GM23248 (cell line): Measurements from ENCODE around the gene GJB4. TPM values are rescaled to one million over a fixed set of nuclear protein-coding genes. Genes with fewer than 3 reads are reported as not detected.
A peak's percentile ranks its signal among the peaks of the same experiment; 100 is the strongest.

ENCODE experiments used
- DNase-seq: peaks from one replicate; pipeline ENCODE4 v3.0.0-alpha.2; 2015
- H2AFZ ChIP-seq: fragments of 200-600 bp; sonication (generic); 2 replicates; pipeline ENCODE4 v1.6.1; 2016; ENCODE audit warnings: antibody characterized with exemption
- H3F3A ChIP-seq: fragments of 200-600 bp; sonication (generic); 2 replicates; pipeline ENCODE4 v1.6.1; 2016; ENCODE audit warnings: mild to moderate bottlenecking, antibody characterized with exemption, mixed run types; ENCODE audit not compliant: insufficient read depth
- H3K27ac ChIP-seq: fragments of 200-600 bp; sonication (generic); 2 replicates; pipeline ENCODE4 v1.5.1; 2016; ENCODE audit warnings: mild to moderate bottlenecking
- H3K27me3 ChIP-seq: fragments of 200-600 bp; sonication (generic); replicated peaks from 2 replicates; pipeline ENCODE4 v1.6.1; 2016; ENCODE audit warnings: mild to moderate bottlenecking; ENCODE audit not compliant: insufficient read depth
- H3K36me3 ChIP-seq: fragments of 200-600 bp; sonication (generic); 2 replicates; pipeline ENCODE4 v1.6.1; 2016; ENCODE audit warnings: low read depth, mild to moderate bottlenecking
- H3K4me1 ChIP-seq: fragments of 200-600 bp; sonication (generic); 2 replicates; pipeline ENCODE4 v1.6.1; 2016; ENCODE audit warnings: mild to moderate bottlenecking; ENCODE audit not compliant: insufficient read depth
- H3K4me2 ChIP-seq: fragments of 200-600 bp; sonication (generic); one replicate; pipeline ENCODE4 v1.6.1; 2016; ENCODE audit warnings: mild to moderate bottlenecking; ENCODE audit not compliant: unreplicated experiment
- H3K4me3 ChIP-seq: fragments of 200-600 bp; sonication (generic); 2 replicates; pipeline ENCODE4 v1.5.1; 2016; ENCODE audit warnings: mild to moderate bottlenecking
- H3K79me2 ChIP-seq: fragments of 200-600 bp; sonication (generic); 2 replicates; pipeline ENCODE4 v1.6.1; 2016; ENCODE audit warnings: mild to moderate bottlenecking; ENCODE audit not compliant: insufficient read depth
- H3K9ac ChIP-seq: fragments of 200-600 bp; sonication (generic); 2 replicates; pipeline ENCODE4 v1.6.1; 2016; ENCODE audit warnings: mild to moderate bottlenecking
- H3K9me2 ChIP-seq: fragments of 200-600 bp; sonication (generic); 2 replicates; pipeline ENCODE4 v1.6.1; 2016; ENCODE audit warnings: mixed run types, mild to moderate bottlenecking, moderate library complexity; ENCODE audit not compliant: insufficient read depth
- H3K9me3 ChIP-seq: fragments of 200-600 bp; sonication (generic); one replicate; pipeline ENCODE4 v1.6.1; 2017; ENCODE audit warnings: low read depth
- H4K20me1 ChIP-seq: fragments of 200-600 bp; sonication (generic); 2 replicates; pipeline ENCODE4 v1.6.0; 2016; ENCODE audit not compliant: insufficient read depth
- EZH2 ChIP-seq: fragments of 200-600 bp; sonication (generic); IDR thresholded peaks from 2 replicates; pipeline ENCODE4 v1.6.1; 2018; ENCODE audit warnings: antibody characterized with exemption, mild to moderate bottlenecking; ENCODE audit not compliant: insufficient read depth, poor library complexity, severe bottlenecking
- EZH2phosphoT487 ChIP-seq: fragments of 200-600 bp; sonication (generic); IDR thresholded peaks from 2 replicates; pipeline ENCODE4 v1.6.1; 2018; ENCODE audit warnings: antibody characterized with exemption, moderate library complexity, mild to moderate bottlenecking, low read depth; ENCODE audit not compliant: insufficient read depth
- WGBS, 2 experiments: methylation state at CpG; one replicate each; pipeline ENCODE4 v1.1.6; 2015 to 2017; ENCODE audit warnings: low lambda C conversion rate in 2 of 2, low coverage in 1 of 2; ENCODE audit errors: missing lambda C conversion rate in 2 of 2; 5-methylcytosine and 5-hydroxymethylcytosine counted together
- in situ Hi-C: fragments of 300-500 bp; cut with MboI; formaldehyde crosslinking; loops from 2 replicates; pipeline ENCODE4 v1.15.0; 2020
- polyA plus RNA-seq: library from polyadenylated mRNA; unstranded; fragments of >200 nt; fragmentation: Nextera tagmentation; extraction: Ambion mirVana; gene quantifications from 2 replicates; pipeline ENCODE4 v1.2.1, GENCODE V29; 2016
- total RNA-seq: library from RNA; depleted of rRNA; stranded (reverse); fragments of >200 nt; shearing (Covaris generic); gene quantifications from 2 replicates; pipeline ENCODE4 v1.2.3, GENCODE V29; 2014

The GJB4 gene
- total and polyA plus RNA-seq, 2 experiments from 2014 or later = not detected

GRCh38 chr1:34786521-34787325, 27.2 kb downstream of the GJB4 start:
- Histone ChIP-seq H3K4me2 (no peak overlapping the region), H2AFZ (no peak overlapping the region), H3K9ac (no peak overlapping the region), H3K27ac (no peak overlapping the region), H3K36me3 (no peaks in the 10 kb centered on the region), H3K27me3 (peaks cover 6% of the 10 kb centered on the region; the same call in 1 of the 2 replicates), H3K4me1 (0 out of 2 replicates have a peak, but pooled peaks cover 5% of the 10 kb centered on the region), H3K79me2 (no peaks in the 10 kb centered on the region), H3K4me3 (no peak overlapping the region), H4K20me1 (no peaks in the 10 kb centered on the region), H3F3A (no peaks in the 10 kb centered on the region), H3K9me2 (no peaks in the 10 kb centered on the region), H3K9me3 (no peaks in the 10 kb centered on the region)
- in situ Hi-C loops = no loop called here
- 45 to 46% methylated on average over 14 of the region's 14 CpGs for WGBS, 2 experiments
- DNase-seq = peak; percentile 87
- no peak for TF ChIP-seq EZH2phosphoT487
- no peak for TF ChIP-seq EZH2

GRCh38 chr1:34787461-34788420, 28.2 kb downstream of the GJB4 start:
- DNase-seq = peak; percentile 52
- H3K4me3 ChIP-seq = no peak overlapping the region
- H3K9me3 ChIP-seq = no peaks in the 10 kb centered on the region
- H3K79me2 ChIP-seq = no peaks in the 10 kb centered on the region
- H3K9ac ChIP-seq = no peak overlapping the region
- TF ChIP-seq EZH2 (no peak), EZH2phosphoT487 (no peak)
- no peak overlapping the region for H3K27ac ChIP-seq
- H4K20me1 ChIP-seq = no peaks in the 10 kb centered on the region
- in situ Hi-C loops = no loop called here
- H3K9me2 ChIP-seq = no peaks in the 10 kb centered on the region
- no peak overlapping the region for H2AFZ ChIP-seq
- H3K4me2 ChIP-seq = no peak overlapping the region
- WGBS, 2 experiments = 32% methylated on average over 9 of the region's 9 CpGs
- no peaks in the 10 kb centered on the region for H3K27me3 ChIP-seq
- H3K36me3 ChIP-seq = no peaks in the 10 kb centered on the region
- no peaks in the 10 kb centered on the region for H3F3A ChIP-seq
- H3K4me1 ChIP-seq = 0 out of 2 replicates have a peak, but pooled peaks cover 5% of the 10 kb centered on the region

GRCh38 chr1:34790985-34791384, 31.4 kb downstream of the GJB4 start:
- H2AFZ ChIP-seq = no peak overlapping the region
- no peak overlapping the region for H3K9ac ChIP-seq
- no peaks in the 10 kb centered on the region for H3K36me3 ChIP-seq
- H3K79me2 ChIP-seq = no peaks in the 10 kb centered on the region
- no peaks in the 10 kb centered on the region for H3K4me1 ChIP-seq
- TF ChIP-seq EZH2phosphoT487 (no peak), EZH2 (no peak)
- H3K4me3 ChIP-seq = no peak overlapping the region
- no peak overlapping the region for H3K4me2 ChIP-seq
- H3K27me3 ChIP-seq = no peaks in the 10 kb centered on the region
- DNase-seq = no peak
- no peaks in the 10 kb centered on the region for H3K9me2 ChIP-seq
- no peaks in the 10 kb centered on the region for H3F3A ChIP-seq
- H3K27ac ChIP-seq = no peak overlapping the region
- in situ Hi-C loops = no loop called here
- no peaks in the 10 kb centered on the region for H3K9me3 ChIP-seq
- 67 to 79% methylated on average over 6 of the region's 6 CpGs for WGBS, 2 experiments
- H4K20me1 ChIP-seq = no peaks in the 10 kb centered on the region

GRCh38 chr1:34792424-34792823, 32.9 kb downstream of the GJB4 start:
- no peaks in the 10 kb centered on the region for H3K79me2 ChIP-seq
- H3K9ac ChIP-seq = no peak overlapping the region
- no peak overlapping the region for H3K27ac ChIP-seq
- no peaks in the 10 kb centered on the region for H3K9me3 ChIP-seq
- no peaks in the 10 kb centered on the region for H3K36me3 ChIP-seq
- DNase-seq = no peak
- H4K20me1 ChIP-seq = no peaks in the 10 kb centered on the region
- in situ Hi-C loops = no loop called here
- no peaks in the 10 kb centered on the region for H3K27me3 ChIP-seq
- no peaks in the 10 kb centered on the region for H3K4me1 ChIP-seq
- no peaks in the 10 kb centered on the region for H3K9me2 ChIP-seq
- H3F3A ChIP-seq = no peaks in the 10 kb centered on the region
- peak; percentile 4 for TF ChIP-seq EZH2
- TF ChIP-seq EZH2phosphoT487 = no peak
- no peak overlapping the region for H2AFZ ChIP-seq
- H3K4me2 ChIP-seq = no peak overlapping the region
- no peak overlapping the region for H3K4me3 ChIP-seq
- WGBS, 2 experiments = 59 to 66% methylated on average over 7 to 10 of the region's 10 CpGs
